ELR (cell line): ENCODE measurements around the gene HDAC4.
A peak's percentile ranks its signal among the peaks of the same experiment; 100 is the strongest.

ENCODE experiments used
- DNase-seq: peaks from one replicate; pipeline ENCODE4 v3.0.0-alpha.2; 2015; ENCODE audit warnings: low read depth

The HDAC4 gene

DNA sequence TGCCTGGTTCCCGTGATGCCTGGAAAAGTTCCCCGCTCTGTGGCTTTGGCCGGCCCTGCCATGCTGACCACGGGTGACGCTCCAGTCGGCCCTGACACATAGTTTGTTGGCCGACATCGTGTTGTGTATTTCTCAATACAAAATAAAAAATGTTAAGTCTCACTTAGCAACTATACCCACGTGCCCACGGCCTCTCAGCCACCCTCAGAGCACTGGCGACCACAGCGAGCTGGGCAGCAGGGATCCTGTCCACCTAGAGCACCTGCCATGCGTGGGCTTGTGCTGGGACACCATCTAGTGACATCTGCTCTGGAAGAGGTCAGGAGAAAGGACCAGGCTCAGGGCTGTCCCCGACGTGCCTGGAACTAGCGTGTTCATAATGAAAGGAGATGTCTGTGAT is 261.7 kb downstream of the HDAC4 start:
- no peak for DNase-seq

DNA sequence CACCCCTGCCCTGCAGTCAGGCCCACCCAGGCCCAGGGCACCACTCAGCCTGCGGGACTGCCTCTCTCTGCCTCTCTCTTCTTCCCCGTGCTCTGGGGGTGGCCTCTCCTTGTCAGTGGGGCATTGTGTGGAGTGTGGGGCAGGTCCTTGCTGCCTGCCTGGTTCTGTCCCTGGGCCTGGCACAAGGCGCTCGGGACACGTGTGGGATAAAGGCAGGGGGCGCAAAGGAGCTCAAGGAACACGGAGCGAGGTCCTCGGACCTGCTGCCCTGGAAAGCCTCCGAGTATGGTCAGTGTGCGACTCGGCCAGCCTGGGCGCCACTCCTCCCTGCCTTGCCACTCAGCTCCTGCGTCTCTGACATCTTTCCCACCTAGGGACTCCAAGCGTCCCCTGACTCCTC is 262.2 kb downstream of the HDAC4 start:
- no peak for DNase-seq

DNA sequence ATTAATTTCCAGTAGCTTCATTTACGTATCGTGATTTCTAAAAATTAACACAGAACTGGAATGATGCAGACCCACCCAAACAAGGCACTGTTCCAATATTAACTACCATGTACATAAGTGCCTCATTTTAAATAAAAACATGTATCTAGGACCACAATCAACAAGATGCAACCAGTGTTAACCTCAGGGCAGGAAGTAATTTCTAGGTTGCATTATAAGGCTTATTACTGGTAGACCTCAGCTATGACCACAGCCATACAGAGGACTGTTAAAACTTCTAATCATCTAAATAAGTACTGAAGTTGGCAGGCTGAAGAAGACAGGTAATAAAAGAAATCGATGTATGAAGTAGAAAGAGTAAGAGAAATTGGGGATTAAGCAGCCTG is 262.9 kb downstream of the HDAC4 start:
- DNase-seq: no peak

DNA sequence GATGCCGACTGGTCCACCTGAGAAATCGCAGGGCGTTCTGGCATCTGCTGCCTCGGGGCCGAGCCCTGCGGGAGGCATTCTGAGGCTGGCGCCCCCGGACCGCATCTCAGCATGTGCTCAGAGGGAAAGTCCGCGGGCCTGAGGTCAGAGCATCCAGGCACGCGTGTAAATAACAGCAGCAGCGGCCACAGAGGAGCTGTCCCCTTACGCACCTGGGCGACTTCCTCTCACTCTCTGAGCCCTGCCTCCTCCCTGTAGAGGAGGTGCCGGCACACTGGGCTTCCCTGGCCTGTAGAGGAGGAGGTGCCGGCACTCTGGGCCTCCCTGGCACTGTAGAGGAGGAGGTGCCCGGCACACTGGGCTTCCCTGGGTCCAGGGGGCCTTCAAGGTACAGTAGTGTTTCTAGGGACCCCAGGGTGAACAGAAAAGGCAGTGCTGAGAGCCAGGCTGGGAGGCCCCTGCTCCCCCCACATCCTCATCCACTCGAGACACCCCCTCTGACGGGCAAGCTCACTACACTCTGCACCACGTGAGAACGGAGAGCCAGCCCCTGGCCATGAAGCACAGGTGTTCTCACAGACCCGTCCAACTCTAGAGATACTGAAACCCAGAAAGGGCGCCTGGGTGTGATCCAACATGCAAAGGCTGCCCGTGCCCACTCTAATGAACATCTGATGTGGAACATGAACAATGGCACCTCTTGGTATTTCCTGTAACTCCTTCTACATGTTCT is 263.5 kb downstream of the HDAC4 start:
- no peak for DNase-seq

DNA sequence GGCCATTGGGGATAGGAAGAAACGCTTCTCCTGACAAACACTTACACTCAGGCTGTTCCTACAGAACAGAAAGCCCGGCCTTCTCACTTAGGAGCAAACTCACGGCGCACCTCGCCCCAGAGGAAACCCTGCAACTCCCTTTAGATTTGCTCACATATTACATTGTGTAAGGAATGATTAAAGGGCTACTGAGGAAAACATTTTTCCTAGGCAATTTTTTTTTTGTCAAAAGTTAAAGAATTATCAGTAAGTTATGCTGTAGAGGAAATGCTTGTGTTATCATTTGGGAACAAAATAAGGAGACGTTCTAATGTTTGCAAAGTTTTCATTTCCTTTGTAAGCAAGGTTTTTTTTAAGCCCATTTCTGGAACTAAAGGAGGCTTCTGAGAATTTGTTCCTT is 264.1 kb downstream of the HDAC4 start:
- DNase-seq: no peak

DNA sequence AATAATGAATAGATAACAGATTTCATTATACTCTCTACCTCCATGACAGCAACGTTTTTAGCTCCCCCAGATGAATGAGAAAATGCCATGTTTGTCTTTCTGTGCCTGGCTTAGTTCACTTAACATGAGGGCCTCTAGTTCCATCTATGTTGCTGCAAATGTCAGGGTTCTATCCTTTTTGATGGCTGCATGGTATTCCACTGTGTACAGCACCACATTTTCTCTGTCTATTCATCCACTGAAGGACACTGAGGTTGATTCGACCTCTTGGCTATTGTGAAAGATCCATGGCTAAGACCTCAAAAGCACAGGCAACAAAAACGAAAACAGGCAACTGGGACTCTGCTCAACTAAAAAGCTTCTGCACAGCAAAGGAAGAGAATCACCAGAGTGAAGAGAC is 264.6 kb downstream of the HDAC4 start:
- no peak for DNase-seq

DNA sequence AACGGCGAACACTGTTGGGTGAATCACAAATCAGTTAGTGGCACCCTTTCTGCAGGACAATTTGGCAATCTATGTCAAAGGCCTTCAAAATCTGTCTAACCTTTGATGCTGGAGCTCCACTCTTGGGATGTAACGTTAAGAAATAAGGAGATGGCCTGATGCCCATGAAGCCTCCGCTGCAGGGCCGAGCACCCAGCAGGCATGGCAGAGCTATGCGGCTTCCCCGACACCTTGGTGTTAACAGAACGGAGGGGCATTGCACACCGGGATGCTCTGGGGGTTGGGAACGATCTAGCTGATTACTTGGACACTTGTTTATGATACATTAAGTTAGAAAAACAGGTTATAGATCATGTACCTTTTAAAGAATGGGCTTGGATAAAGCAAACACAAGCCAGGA is 265.3 kb downstream of the HDAC4 start:
- DNase-seq: no peak

DNA sequence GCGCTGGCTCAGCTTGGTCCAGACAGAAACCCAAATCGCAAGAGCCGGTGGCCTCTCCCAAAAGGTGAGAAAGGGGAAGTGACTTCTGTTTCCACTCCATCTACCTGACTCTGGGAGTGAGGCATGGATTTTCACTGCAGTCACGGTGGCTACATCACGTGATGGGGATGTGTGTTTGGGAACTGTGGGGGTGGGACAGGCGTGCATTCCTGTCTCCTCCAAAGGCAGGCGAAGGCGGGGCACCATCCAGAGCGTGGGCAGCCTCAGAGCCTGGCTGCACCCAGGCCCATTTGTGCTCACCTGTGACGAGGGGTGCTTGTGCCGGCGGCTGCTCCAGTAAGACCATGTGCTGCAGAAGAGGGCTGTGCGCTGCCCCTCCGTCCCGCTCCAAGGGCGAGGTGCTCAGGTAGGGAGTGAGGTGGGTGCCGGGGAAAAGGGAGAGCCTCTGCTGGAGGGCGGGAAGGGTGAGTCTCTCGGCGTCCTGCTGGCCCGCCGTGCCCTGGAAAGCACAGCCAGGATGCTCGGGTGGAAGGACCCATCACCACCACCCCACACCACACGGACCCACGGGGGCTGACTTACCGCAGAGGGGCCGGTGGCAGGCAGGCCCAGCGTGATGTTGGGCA is 266.8 kb downstream of the HDAC4 start:
- DNase-seq: no peak

DNA sequence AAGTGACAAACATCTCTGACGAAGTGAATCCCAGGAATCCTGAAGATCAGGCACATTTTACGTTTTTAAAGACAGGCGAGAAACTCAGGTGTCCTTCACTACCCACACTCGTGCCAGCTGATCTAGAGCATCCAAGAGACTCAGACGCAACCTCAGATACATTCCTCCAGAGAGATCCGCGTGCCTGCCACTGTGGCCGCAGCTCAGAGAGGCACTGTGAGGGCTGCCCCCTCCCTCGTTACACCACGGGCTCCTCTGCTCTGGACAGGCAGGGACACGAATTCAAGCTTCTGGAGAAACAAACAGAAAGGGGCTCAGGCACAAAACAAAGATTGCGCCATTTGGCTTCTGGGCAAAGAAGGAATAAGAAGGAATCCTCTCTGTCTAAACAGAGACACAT is 268.0 kb downstream of the HDAC4 start:
- no peak for DNase-seq

DNA sequence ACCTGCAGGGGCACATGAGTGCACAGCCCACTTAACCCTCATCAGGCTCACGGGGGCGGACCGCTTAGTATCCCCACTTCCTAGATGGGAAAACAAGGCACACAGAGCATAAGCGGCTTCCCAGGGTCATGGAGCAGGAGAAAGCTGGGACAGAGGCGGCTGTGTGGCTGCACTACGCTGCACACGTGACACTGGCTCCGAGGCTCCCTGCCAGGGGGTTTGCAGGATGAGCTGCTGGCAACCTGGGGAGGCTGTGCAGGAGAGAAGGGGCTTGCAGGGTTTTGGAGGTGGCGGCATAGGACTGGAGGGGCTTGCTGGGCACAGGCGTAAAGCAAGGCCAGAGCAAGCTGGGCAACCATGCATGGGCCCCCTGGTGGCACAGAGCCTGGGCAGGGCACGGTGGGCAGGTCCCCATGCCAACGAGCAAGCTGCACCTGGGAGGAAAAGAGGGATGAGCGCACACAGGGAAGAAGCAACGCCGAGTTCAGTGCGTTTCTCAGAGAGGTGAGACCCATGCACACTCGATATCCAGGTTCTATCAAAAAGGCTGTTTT is 268.6 kb downstream of the HDAC4 start:
- no peak for DNase-seq

DNA sequence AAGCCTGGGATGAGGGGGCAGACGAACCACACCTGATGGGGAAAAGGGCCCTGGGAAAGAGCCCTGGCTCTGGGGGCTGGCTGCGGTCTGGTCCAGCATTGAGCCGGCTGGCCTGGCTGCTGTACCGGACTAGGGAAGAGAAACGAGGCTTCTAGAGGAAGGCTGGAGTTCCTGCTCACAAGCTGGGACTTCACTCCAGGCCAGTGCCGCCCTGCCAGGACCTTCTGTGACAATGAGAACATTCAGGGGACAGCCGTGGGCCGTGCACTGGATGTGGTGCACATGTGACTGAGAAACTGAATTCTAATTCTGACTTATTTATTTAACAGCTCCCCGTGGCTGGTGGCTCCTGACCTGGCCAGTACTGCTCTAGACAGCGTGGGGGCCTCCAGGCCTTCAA is 269.3 kb downstream of the HDAC4 start:
- no peak for DNase-seq

DNA sequence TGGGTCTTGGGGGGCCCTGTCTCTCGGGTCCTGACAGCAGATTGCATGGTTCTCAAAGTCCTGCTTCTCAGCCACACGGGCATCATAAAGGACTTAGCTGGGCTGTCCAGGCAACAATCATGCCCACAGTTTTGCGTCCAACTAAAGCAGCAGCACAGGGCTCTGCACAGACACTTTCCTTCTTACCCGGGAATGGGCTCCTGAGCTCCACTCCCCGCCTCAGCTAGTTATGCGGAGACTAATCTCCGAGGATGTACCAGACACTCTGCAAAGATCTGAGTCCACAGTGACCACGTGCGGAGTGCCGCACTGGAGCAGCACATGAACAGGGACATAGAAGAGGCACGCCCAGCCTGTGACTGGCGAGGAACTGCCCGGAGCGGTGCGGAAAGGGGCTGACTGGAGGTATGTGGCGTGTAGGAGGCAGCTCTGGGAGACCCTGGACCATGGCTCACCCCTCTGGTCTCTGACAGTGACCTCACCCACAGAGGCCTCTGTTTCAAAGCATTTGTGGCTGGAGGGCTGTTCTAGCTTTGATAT is 270.0 kb downstream of the HDAC4 start:
- DNase-seq: no peak

DNA sequence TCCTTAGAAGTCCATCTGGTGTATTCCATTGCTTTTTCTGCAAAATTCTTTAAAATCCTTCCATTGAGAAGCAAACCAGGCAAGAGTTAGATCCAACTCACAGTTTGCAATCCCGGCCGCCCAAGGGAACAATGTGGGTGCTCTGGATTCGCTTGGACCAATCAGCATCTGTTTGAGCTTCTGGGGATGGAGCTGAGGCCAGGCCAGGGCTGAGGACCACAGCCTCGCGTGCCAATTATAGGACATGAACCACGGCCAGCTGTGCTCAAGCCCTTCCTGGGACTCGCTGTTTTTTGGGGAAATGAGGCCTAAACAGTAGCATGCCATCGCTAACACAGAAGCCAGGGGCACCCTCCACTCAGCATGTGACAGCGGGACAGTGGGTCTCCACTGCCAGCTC is 270.8 kb downstream of the HDAC4 start:
- no peak for DNase-seq

DNA sequence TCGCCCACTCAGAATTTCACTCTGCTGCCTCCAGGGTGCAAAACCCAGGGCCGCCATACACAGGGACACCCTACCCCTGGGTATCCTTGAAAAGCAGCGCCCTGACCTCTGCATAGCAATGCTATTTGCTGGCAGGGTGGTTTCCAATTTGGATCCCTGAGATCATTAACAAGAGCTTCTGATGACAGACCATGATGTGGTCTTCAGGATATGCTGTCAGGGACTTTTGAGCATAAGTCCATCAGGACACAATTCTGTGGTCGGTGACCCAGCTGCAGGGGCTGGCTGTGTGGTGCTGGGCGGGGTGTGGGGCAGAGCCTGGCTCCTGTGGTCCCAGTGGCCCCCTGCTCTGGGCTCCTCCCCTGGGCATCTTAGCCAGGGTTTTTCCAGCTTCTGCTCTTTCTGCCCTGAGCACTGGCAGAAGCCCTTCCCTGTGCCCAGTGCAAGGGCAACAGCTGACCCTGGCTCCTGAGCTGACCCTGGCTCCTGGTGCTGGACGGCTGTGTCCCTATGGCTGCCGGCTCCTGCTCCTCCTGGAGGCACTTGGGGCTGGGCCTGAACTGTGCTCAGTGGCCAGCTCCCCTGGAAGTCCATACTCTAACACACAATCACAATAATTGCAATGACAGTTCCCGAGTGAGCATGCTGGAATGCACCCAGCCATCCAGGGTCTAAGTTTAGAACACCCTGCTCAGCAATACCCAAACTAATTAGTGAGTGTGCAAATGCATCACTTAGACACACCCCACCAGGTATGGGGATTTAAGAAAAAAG is 271.5 kb downstream of the HDAC4 start:
- peak; percentile 23 for DNase-seq

DNA sequence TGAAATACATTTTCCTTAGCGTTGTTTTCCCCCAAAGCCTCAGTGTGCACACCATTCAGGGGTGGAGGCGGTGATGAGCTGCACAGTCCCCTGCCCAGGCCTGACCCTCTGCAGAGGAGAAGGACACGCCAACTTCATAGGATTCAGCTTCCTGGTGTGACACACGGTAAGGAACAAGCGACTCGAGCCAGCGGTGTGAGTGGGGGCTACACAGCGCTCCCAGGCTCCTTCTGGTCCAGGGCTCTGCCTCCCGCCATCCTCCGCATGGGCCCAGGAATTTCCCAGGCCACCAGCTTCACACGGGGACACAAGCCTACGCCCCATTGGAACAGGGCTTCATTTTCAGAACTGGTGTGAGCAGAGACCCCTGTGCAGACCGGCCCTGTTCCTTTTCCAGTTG is 272.1 kb downstream of the HDAC4 start:
- DNase-seq: no peak

DNA sequence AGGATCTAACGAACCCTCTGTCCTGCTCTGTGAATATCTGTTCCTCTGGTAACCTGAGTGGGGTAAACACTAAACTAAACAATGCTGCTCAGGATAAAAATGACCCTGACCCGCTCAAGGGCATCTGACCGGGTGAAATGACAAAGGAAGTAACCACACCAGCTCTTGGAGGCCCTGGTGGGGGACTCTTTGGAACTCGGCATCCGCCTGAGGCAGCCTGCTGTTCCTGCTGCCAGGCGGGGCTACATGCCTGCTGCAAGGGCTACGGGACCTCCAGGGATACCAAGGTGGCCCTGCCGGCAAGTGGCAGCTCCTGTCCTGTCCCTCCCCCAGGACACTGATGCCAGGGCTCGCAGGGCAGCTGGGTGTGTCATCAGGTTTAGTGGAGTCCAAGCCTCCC is 273.3 kb downstream of the HDAC4 start:
- no peak for DNase-seq

DNA sequence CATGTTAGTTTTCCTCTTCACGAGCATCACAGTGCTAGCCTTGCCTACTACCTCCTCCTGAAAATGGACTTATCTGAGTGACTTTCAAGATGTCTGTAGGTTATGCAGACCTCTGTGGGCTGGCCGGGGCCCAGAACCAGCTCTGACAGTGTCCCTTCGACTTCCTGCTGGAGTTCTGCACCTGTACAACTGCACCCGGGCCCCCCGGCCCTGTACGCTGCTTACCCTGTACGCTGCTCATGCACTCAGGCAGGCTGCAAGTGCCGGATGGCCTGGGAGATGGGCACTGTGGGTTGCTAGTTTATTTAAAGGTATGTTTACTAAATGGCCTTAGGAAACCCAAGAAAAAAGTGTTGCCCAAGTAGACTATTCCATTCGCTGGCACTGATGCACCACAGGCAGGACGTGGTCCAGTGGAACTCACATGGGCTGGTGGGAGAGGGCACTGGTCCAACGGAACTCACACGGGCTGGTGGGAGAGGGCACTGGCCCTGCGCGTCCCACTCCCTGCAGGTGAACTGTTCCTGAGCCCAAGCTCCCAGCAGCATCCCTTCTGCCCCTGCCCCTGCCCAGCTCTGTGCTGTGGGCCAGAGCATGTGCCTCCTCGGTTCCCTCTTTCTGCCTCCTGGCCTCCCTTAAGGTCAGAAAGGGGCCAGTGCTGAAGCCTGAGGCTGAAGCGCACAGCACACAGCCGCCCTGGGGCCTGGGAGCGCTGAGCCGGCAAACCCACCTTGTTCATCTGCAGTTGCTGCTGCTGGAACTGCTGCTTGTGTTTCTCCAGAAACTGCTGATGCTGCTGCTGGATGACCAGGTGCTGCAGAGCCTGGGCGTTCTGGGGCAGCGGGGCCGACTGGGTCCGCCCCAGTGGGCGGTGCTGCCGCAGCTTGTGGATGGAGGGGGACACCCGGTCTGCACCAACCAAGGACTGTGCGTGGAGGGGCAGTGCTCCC is 274.8 kb downstream of the HDAC4 start:
- DNase-seq: no peak

DNA sequence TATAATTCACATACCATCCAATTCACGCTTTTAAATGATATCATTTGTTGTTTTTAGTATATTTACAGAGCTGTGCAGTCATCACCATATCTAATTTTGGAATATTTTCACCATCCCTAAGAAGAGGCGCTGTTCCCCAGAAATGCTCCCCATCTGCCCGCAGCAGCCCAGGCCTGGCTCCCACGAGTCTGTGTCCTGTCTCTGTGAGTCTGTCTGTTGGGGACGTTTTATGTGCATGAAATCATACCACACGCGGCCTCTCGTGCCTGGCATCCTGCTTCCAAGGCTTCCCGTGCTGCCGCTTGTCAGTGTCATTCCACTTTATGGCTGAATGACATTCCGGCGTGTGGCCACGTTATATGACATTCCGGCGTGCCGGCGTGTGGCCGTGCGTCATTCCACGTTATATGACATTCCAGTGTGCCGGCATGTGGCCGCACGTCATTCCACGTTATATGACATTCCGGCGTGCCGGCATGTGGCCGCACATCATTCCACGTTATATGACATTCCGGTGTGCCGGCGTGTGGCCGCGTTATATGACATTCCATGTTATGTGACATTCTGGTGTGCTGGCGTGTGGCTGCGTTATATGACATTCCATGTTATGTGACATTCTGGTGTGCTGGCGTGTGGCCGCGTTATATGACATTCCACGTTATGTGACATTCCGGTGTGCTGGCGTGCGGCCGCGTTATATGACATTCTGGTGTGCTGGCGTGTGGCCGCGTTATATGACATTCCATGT is 276.5 kb downstream of the HDAC4 start:
- DNase-seq: no peak

DNA sequence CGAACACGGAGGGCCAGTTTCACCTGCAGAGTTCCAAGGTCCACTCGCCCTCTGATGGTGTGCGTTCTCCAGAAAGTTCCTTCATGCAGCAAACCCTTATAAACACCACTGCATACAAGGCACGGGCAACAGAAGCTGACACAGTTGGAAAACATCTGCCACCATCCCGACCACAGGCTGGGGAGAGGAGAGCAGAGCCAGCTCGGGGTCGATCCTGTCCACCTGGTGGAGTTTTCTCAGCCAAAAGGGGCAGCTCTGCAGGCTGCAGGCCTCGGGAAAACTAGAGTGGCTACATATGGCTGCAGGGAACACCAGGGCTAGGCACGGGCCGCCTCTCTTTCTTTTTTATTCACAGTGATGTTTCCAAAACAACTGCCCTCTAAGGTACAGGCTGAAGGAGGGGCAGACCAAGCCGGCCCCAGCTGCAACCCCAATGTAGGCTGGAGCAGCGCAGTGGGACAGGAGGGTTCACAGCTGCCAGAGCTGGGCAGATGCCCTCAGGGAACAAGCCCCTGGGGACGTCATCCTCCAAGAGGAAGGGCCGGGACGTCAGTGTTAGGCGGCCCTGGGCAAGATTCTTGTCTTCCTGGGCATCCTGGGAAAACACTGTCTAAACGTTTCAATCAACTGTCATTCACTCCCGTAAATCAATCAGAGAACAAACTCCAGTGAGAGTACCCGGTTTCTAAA is 278.3 kb downstream of the HDAC4 start:
- no peak for DNase-seq

DNA sequence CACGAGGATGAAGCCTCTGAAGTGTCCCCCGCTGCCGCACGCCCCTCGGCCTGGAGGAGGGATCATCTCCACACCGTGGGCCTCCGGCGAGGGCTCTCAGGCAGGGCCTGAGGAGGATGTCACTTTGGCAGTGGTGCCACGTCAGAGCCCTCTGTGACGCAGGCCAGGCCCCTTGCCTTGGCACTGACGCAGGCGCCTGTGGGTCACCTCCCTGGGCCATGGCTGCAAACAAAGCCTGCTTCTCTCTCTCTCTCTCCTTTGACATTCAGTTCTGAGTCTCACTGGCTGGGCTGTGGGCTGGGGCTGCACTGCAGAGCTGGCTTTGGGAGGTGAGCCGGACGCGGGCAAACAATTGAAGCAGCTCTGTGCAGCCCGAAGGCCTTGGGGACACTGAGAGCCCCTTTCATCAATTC is 279.2 kb downstream of the HDAC4 start:
- no peak for DNase-seq
